H9 (cell line): ENCODE measurements around the gene UTP11. TPM values are rescaled to one million over a fixed set of nuclear protein-coding genes. Genes with fewer than 3 reads are reported as not detected.
"Not testable (repeated sequence)": the region's sequence is repeated elsewhere in the genome, so short reads cannot be mapped to it uniquely, and the experiment has no call there.

Experiments
- DNase-seq: peaks from one replicate; pipeline ENCODE4 v3.0.0-alpha.2; 2017
- H2AFZ ChIP-seq: one replicate; pipeline ENCODE4 v1.6.1; 2013; ENCODE audit warnings: mild to moderate bottlenecking, low read length, control low read depth, moderate library complexity
- H2AK5ac ChIP-seq: 2 replicates; pipeline ENCODE4 v1.6.1; 2013; ENCODE audit warnings: low read length, control low read depth, mixed read lengths; ENCODE audit not compliant: insufficient read length
- H2BK120ac ChIP-seq: one replicate; pipeline ENCODE4 v1.6.1; 2013; ENCODE audit warnings: low read depth, mild to moderate bottlenecking, low read length, control low read depth, inconsistent platforms; ENCODE audit not compliant: poor library complexity, severe bottlenecking
- H2BK12ac ChIP-seq: 2 replicates; pipeline ENCODE4 v1.6.1; 2013; ENCODE audit warnings: low read length, control low read depth, mixed read lengths, low read depth; ENCODE audit not compliant: insufficient read length
- H2BK15ac ChIP-seq: 2 replicates; pipeline ENCODE4 v1.6.1; 2013; ENCODE audit warnings: low read depth, low read length, control low read depth
- H2BK20ac ChIP-seq: one replicate; pipeline ENCODE4 v1.6.1; 2013; ENCODE audit warnings: low read depth, mild to moderate bottlenecking, low read length, control low read depth, inconsistent platforms; ENCODE audit not compliant: poor library complexity, severe bottlenecking
- H2BK5ac ChIP-seq: 2 replicates; pipeline ENCODE4 v1.6.1; 2013; ENCODE audit warnings: low read length, control low read depth, mixed read lengths; ENCODE audit not compliant: insufficient read length
- H3K14ac ChIP-seq: 2 replicates; pipeline ENCODE4 v1.6.1; 2013; ENCODE audit warnings: low read length, control low read depth; ENCODE audit not compliant: insufficient read depth
- H3K18ac ChIP-seq: 2 replicates; pipeline ENCODE4 v1.6.1; 2013; ENCODE audit warnings: low read depth, mild to moderate bottlenecking, mixed read lengths, low read length, control low read depth; ENCODE audit not compliant: insufficient read length
- H3K23ac ChIP-seq: 2 replicates; pipeline ENCODE4 v1.6.1; 2013; ENCODE audit warnings: low read length, control low read depth, mixed read lengths, low read depth; ENCODE audit not compliant: insufficient read length
- H3K23me2 ChIP-seq: 2 replicates; pipeline ENCODE4 v1.6.1; 2013; ENCODE audit warnings: low read depth, mild to moderate bottlenecking, mixed read lengths, low read length, control low read depth; ENCODE audit not compliant: insufficient read length, poor library complexity, severe bottlenecking
- H3K27ac ChIP-seq: 2 replicates; pipeline ENCODE4 v1.5.1; 2013; ENCODE audit warnings: low read length, control low read depth, mixed read lengths, low read depth; ENCODE audit not compliant: insufficient read length
- H3K27me3 ChIP-seq: 2 replicates; pipeline ENCODE4 v1.6.1; 2013; ENCODE audit warnings: low read length, control low read depth, inconsistent platforms; ENCODE audit not compliant: insufficient read depth
- H3K4ac ChIP-seq: 2 replicates; pipeline ENCODE4 v1.6.1; 2013; ENCODE audit warnings: low read depth, mild to moderate bottlenecking, control low read depth, inconsistent platforms, low read length, moderate library complexity
- H3K4me1 ChIP-seq: 2 replicates; pipeline ENCODE4 v1.6.1; 2013; ENCODE audit warnings: low read length, control low read depth, inconsistent platforms; ENCODE audit not compliant: insufficient read depth
- H3K4me2 ChIP-seq: 2 replicates; pipeline ENCODE4 v1.6.1; 2013; ENCODE audit warnings: low read length, control low read depth, mixed read lengths; ENCODE audit not compliant: insufficient read length, insufficient read depth
- H3K56ac ChIP-seq: 2 replicates; pipeline ENCODE4 v1.6.1; 2013; ENCODE audit warnings: low read depth, mild to moderate bottlenecking, mixed read lengths, low read length, control low read depth; ENCODE audit not compliant: insufficient read length
- H3K79me1 ChIP-seq: 2 replicates; pipeline ENCODE4 v1.6.1; 2013; ENCODE audit warnings: low read depth, mild to moderate bottlenecking, moderate library complexity, low read length, control low read depth, inconsistent platforms; ENCODE audit not compliant: insufficient read depth, poor library complexity, severe bottlenecking
- H3K79me2 ChIP-seq: 2 replicates; pipeline ENCODE4 v1.6.1; 2013; ENCODE audit warnings: low read length, control low read depth, inconsistent platforms; ENCODE audit not compliant: insufficient read depth
- H3K9ac ChIP-seq: 2 replicates; pipeline ENCODE4 v1.6.1; 2013; ENCODE audit warnings: low read length, control low read depth, mixed read lengths; ENCODE audit not compliant: insufficient read length; ENCODE audit errors: extremely low read depth
- H3K9me3 ChIP-seq: one replicate; pipeline ENCODE4 v1.6.1; 2013; ENCODE audit warnings: low read depth, low read length, inconsistent platforms; ENCODE audit not compliant: control insufficient read depth
- H3T11ph ChIP-seq: one replicate; pipeline ENCODE4 v1.6.1; 2013; ENCODE audit warnings: mild to moderate bottlenecking, low read length, control low read depth, inconsistent platforms
- H4K20me1 ChIP-seq: one replicate; pipeline ENCODE4 v1.6.1; 2013; ENCODE audit not compliant: control insufficient read depth, insufficient read length, insufficient read depth
- H4K5ac ChIP-seq: 2 replicates; pipeline ENCODE4 v1.6.1; 2013; ENCODE audit warnings: low read depth, mild to moderate bottlenecking, mixed read lengths, low read length, control low read depth; ENCODE audit not compliant: insufficient read length
- H4K8ac ChIP-seq: replicated peaks from 2 replicates; pipeline ENCODE4 v1.6.1; 2013; ENCODE audit warnings: low read length, control low read depth, mixed read lengths, low read depth; ENCODE audit not compliant: insufficient read length
- H4K91ac ChIP-seq: 2 replicates; pipeline ENCODE4 v1.6.1; 2013; ENCODE audit warnings: low read depth, mild to moderate bottlenecking, moderate library complexity, mixed read lengths, low read length, control low read depth; ENCODE audit not compliant: insufficient read length
- H3K27ac Mint-ChIP-seq, 3 experiments: 2 replicates in 2 of 3; 3 replicates in 1 of 3; pipeline ENCODE4 v1.8.0; 2020 to 2021; ENCODE audit warnings: mixed read lengths in 3 of 3, mild to moderate bottlenecking in 1 of 3, moderate library complexity in 1 of 3
- H3K27me3 Mint-ChIP-seq: 2 replicates; pipeline ENCODE4 v1.8.0; 2021; ENCODE audit warnings: low read depth, mild to moderate bottlenecking, moderate library complexity, mixed read lengths
- H3K36me3 Mint-ChIP-seq, 3 experiments: 2 replicates in 2 of 3; 3 replicates in 1 of 3; pipeline ENCODE4 v1.8.0; 2020 to 2021; ENCODE audit warnings: low read depth in 3 of 3, mixed read lengths in 3 of 3; ENCODE audit not compliant: insufficient read depth in 1 of 3
- H3K4me1 Mint-ChIP-seq, 2 experiments: 2 replicates each; pipeline ENCODE4 v1.8.0; 2020; ENCODE audit warnings: mixed read lengths in 2 of 2
- H3K4me3 Mint-ChIP-seq, 2 experiments: 2 replicates in 1 of 2; 3 replicates in 1 of 2; pipeline ENCODE4 v1.8.0; 2020 to 2021; ENCODE audit warnings: mild to moderate bottlenecking in 2 of 2, mixed read lengths in 2 of 2, moderate library complexity in 1 of 2
- H3K9me3 Mint-ChIP-seq, 2 experiments: 2 replicates in 1 of 2; 3 replicates in 1 of 2; pipeline ENCODE4 v1.8.0; 2020; ENCODE audit warnings: mild to moderate bottlenecking in 2 of 2, mixed read lengths in 2 of 2, moderate library complexity in 1 of 2
- WGBS: extraction: QIAGEN DNeasy Blood & Tissue Kit; methylation state at CpG from one replicate; pipeline ENCODE4 v1.1.7; 2013; ENCODE audit warnings: missing lambda C conversion rate, low lambda C conversion rate, mixed read lengths; ENCODE audit not compliant: insufficient read length; ENCODE audit errors: extremely low coverage; 5-methylcytosine and 5-hydroxymethylcytosine counted together
- total RNA-seq: library from RNA; stranded (reverse); gene quantifications from 2 replicates; pipeline ENCODE4 v1.2.1, GENCODE V29; 2021
- TF ChIP-seq, protein P1 (sequence below): fragments of 200-600 bp; sonication (generic); conservative IDR thresholded peaks from 3 replicates; pipeline ENCODE4 v1.8.0; 2021; ENCODE audit warnings: antibody characterized with exemption, mild to moderate bottlenecking

UTP11 gene
- total RNA-seq, 1 experiment from 2014 or later = 63.1 TPM

- H2BK5ac ChIP-seq = no peak overlapping the region
- no peak overlapping the region for H3K9ac ChIP-seq
- no peak overlapping the region for H3K18ac ChIP-seq
- no peak overlapping the region for H2BK120ac ChIP-seq
- H2BK15ac ChIP-seq = no peak overlapping the region
- no peaks in the 10 kb centered on the region for H3K79me1 ChIP-seq
- no peak overlapping the region for H2AFZ ChIP-seq
- no peak overlapping the region for H2BK20ac ChIP-seq
- H3K4me2 ChIP-seq = no peak overlapping the region
- no peak overlapping the region for H2BK12ac ChIP-seq
- H3K23ac ChIP-seq = no peak overlapping the region
- H3K79me2 ChIP-seq = no peaks in the 10 kb centered on the region
- no peak overlapping the region for H3K56ac ChIP-seq
- no peaks in the 10 kb centered on the region for H3K23me2 ChIP-seq
- no peak overlapping the region for H4K5ac ChIP-seq
- H3K27ac ChIP-seq = no peak overlapping the region
- no peaks in the 10 kb centered on the region for H3K4me1 ChIP-seq
- TF ChIP-seq, protein P1, sequence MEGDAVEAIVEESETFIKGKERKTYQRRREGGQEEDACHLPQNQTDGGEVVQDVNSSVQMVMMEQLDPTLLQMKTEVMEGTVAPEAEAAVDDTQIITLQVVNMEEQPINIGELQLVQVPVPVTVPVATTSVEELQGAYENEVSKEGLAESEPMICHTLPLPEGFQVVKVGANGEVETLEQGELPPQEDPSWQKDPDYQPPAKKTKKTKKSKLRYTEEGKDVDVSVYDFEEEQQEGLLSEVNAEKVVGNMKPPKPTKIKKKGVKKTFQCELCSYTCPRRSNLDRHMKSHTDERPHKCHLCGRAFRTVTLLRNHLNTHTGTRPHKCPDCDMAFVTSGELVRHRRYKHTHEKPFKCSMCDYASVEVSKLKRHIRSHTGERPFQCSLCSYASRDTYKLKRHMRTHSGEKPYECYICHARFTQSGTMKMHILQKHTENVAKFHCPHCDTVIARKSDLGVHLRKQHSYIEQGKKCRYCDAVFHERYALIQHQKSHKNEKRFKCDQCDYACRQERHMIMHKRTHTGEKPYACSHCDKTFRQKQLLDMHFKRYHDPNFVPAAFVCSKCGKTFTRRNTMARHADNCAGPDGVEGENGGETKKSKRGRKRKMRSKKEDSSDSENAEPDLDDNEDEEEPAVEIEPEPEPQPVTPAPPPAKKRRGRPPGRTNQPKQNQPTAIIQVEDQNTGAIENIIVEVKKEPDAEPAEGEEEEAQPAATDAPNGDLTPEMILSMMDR = no peak
- no peak overlapping the region for H3T11ph ChIP-seq
- whole genome bisulfite sequencing = no CpG with 5 or more reads among the region's 4 CpGs
- no peak overlapping the region for H4K8ac ChIP-seq
- H4K20me1 ChIP-seq = no peaks in the 10 kb centered on the region
- H3K4ac ChIP-seq = no peak overlapping the region
- Mint-ChIP-seq H3K4me1 (peaks cover 7 to 13% of the 10 kb centered on the region in 2 experiments), H3K4me3 (no peak overlapping the region), H3K27me3 (no peaks in the 10 kb centered on the region), H3K27ac (no peak overlapping the region; a peak in 1 of 7 replicates), H3K9me3 (no peaks in the 10 kb centered on the region), H3K36me3 (peaks cover 45 to 80% (median 71%) of the 10 kb centered on the region in 3 experiments)
- no peaks in the 10 kb centered on the region for H3K9me3 ChIP-seq
- no peak overlapping the region for H2AK5ac ChIP-seq
- H3K14ac ChIP-seq = no peak overlapping the region
- no peak for DNase-seq
- no peaks in the 10 kb centered on the region for H3K27me3 ChIP-seq
- H4K91ac ChIP-seq = no peak overlapping the region
Measured at GRCh38 chr1:37965301-37965700, 47.2 kb upstream of the UTP11 start.

DNA sequence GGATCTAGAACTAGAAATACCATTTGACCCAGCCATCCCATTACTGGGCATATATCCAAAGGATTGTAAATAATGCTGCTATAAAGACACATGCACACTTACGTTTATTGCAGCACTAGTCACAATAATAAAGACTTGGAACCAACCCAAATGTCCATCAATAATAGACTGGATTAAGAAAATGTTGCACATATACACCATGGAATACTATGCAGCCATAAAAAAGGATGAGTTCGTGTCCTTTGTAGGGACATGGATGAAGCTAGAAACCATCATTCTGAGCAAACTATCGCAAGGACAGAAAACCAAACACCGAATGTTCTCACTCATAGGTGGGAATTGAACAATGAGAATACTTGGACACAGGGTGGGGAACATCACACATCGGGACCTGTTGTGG is 38.9 kb upstream of the UTP11 start:
- H3K4me2 ChIP-seq = not testable (repeated sequence)

More for the DNA sequence above, 38.9 kb upstream of the UTP11 start:
- not testable (repeated sequence) for H3K9me3 ChIP-seq, H3K18ac ChIP-seq, H4K91ac ChIP-seq, H3K4ac ChIP-seq, H3K27me3 ChIP-seq, H3K27me3 Mint-ChIP-seq, H3K27ac ChIP-seq, H3K4me1 Mint-ChIP-seq, H2AK5ac ChIP-seq, H2BK15ac ChIP-seq, H3T11ph ChIP-seq, H3K23ac ChIP-seq, H2BK120ac ChIP-seq, H2AFZ ChIP-seq, H3K79me1 ChIP-seq, H4K8ac ChIP-seq, H2BK20ac ChIP-seq, H3K9ac ChIP-seq, H3K23me2 ChIP-seq, H2BK5ac ChIP-seq, H3K9me3 Mint-ChIP-seq, H4K20me1 ChIP-seq, H3K27ac Mint-ChIP-seq, H3K56ac ChIP-seq, H4K5ac ChIP-seq, H3K4me3 Mint-ChIP-seq, H2BK12ac ChIP-seq, H3K14ac ChIP-seq, DNase-seq, H3K4me1 ChIP-seq, H3K79me2 ChIP-seq
- no CpG with 5 or more reads among the region's 5 CpGs for WGBS
- H3K36me3 Mint-ChIP-seq = peaks cover 63 to 100% (median 88%) of the 10 kb centered on the region in 3 experiments
